Measurements from ENCODE around the gene PALB2.

- TF ChIP-seq CTCF (IDR thresholded peaks at IDR 0.05 in 4 of 5, conservative IDR thresholded peaks at IDR 0.05 in 1 of 5): no peak
- no peak for TF ChIP-seq POLR2A (IDR thresholded peaks at IDR 0.05)
Measured at GRCh38 chr16:23590181-23590580, 50.9 kb downstream of the PALB2 start.
